Ovary (tissue), 9 donors: ENCODE results near the gene NFIA. TPM values are rescaled to one million over a fixed set of nuclear protein-coding genes. Genes with fewer than 3 reads are reported as not detected.

Experiments
- DNase-seq, 5 donors: peaks; one replicate each; pipeline ENCODE4 v3.0.0-alpha.2; 2019 to 2020
- H3K27ac ChIP-seq, 2 donors: fragments of 200-600 bp; one replicate each; pipeline versions ENCODE4 v1.5.1 to v1.8.0; 2019 to 2022
- H3K27me3 ChIP-seq: fragments of 200-600 bp; one replicate; pipeline ENCODE4 v1.8.0; 2022
- H3K36me3 ChIP-seq: fragments of 200-600 bp; sonication (generic); one replicate; pipeline ENCODE4 v1.5.1; 2019
- H3K4me1 ChIP-seq: one replicate; pipeline ENCODE4 v1.8.1; 2013; ENCODE audit warnings: mild to moderate bottlenecking, moderate library complexity; ENCODE audit not compliant: insufficient read depth
- H3K4me3 ChIP-seq: fragments of 200-600 bp; sonication (generic); one replicate; pipeline ENCODE4 v1.5.1; 2017
- H3K9me3 ChIP-seq, 2 donors: fragments of 200-600 bp in 1 of 2; sonication (generic) in 1 of 2; one replicate each; pipeline versions ENCODE4 v1.5.1 to v1.8.1; 2013 to 2019; ENCODE audit warnings: mild to moderate bottlenecking in 1 of 2, moderate library complexity in 1 of 2
- EP300 ChIP-seq: sonication (generic); formaldehyde crosslinking; IDR thresholded peaks from one replicate; pipeline ENCODE4 v1.6.1; 2017; ENCODE audit warnings: antibody characterized with exemption
- POLR2A ChIP-seq: fragments of 450-650 bp; IDR thresholded peaks from one replicate; pipeline ENCODE4 v1.6.1; 2017; ENCODE audit warnings: antibody characterized with exemption, mild to moderate bottlenecking, moderate library complexity
- WGBS, 3 donors: extraction: QIAGEN DNeasy Blood & Tissue Kit in 1 of 3; methylation state at CpG; one replicate each; pipeline versions ENCODE4 v1.1.5 to v1.1.7; 2013 to 2017; 5-methylcytosine and 5-hydroxymethylcytosine counted together
- intact Hi-C, 4 donors: fragments of 100-400 bp; cut with DNase I; formaldehyde crosslinking; loops; one replicate each; pipeline versions ENCODE4 v1.11.0 to v1.15.1; 2022 to 2023
- polyA plus RNA-seq, 2 donors: library from polyadenylated mRNA; stranded (reverse); fragments of 200-250 nt in 1 of 2; fragments of 350-450 nt in 1 of 2; fragmentation: Illumina TruSeq in 1 of 2; extraction: RNeasy Lipid Tissue Mini Kit (QIAGEN cat#74804) in 1 of 2; gene quantifications; one replicate each; pipeline ENCODE4 v1.2.3, GENCODE V29; 2013 to 2014
- total RNA-seq, 7 donors: library from RNA; depleted of rRNA in 2 of 7; stranded (reverse); fragments of >200 nt in 2 of 7; fragmentation: NEBNext Ultra II Directional in 3 of 7; extraction: Animal tissue kit (Norgen Biotek cat#: 25700) in 3 of 7; gene quantifications; one replicate each; pipeline versions ENCODE4 v1.1.0 to v1.2.4, GENCODE V29; 2016 to 2023
- TF ChIP-seq, protein P1 (sequence below), 3 donors: fragments of 450-650 bp in 2 of 3; fragments of 200-600 bp in 1 of 3; IDR thresholded peaks; one replicate each; pipeline versions ENCODE4 v1.5.1 to v1.8.0; 2016 to 2022; ENCODE audit warnings: antibody characterized with exemption in 3 of 3, mild to moderate bottlenecking in 1 of 3
- donor health status: DM: no; HTN: no; CAD: no; lungs with moderate emphysema.
- donor health status: DM: no; HTN: no; CAD: no.
- donor health status: Bipolar disorder and iron deficiency.
- donor health status: DM: yes; HTN: yes; CAD: no.
- donor health status: DM: no; HTN: no; CAD: no.
- donor health status: DM: yes; HTN: yes; CAD: no.

NFIA gene
- total and polyA plus RNA-seq, 9 donors: 11.8 to 115 (median 80.9) TPM

DNA sequence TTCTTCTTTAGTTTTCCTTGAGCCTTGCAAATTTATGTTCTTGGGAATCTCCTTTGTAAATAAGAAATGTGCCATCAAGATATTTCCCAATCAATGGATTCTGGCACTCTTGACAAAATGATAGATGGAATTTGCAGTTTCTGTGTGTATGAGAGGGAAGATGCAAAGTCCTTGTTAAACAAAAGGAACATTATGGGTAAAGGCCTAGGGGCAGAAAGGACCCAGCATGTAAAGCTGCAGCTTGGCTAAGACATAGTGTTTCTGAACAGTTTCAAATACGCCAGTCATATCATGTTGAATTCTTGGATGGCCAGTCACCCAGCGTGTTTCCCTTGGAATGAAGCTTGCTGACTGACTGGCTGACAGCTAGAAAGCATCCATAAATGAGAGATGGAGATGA is 210.8 kb downstream of the NFIA start:
- intact Hi-C loops: no loop called here
- Histone ChIP-seq H3K9me3 (no peaks in the 10 kb centered on the region), H3K4me3 (no peak overlapping the region), H3K4me1 (no peaks in the 10 kb centered on the region), H3K27me3 (no peaks in the 10 kb centered on the region), H3K27ac (no peak overlapping the region), H3K36me3 (no peaks in the 10 kb centered on the region)
- no peak for DNase-seq
- TF ChIP-seq, protein P1, sequence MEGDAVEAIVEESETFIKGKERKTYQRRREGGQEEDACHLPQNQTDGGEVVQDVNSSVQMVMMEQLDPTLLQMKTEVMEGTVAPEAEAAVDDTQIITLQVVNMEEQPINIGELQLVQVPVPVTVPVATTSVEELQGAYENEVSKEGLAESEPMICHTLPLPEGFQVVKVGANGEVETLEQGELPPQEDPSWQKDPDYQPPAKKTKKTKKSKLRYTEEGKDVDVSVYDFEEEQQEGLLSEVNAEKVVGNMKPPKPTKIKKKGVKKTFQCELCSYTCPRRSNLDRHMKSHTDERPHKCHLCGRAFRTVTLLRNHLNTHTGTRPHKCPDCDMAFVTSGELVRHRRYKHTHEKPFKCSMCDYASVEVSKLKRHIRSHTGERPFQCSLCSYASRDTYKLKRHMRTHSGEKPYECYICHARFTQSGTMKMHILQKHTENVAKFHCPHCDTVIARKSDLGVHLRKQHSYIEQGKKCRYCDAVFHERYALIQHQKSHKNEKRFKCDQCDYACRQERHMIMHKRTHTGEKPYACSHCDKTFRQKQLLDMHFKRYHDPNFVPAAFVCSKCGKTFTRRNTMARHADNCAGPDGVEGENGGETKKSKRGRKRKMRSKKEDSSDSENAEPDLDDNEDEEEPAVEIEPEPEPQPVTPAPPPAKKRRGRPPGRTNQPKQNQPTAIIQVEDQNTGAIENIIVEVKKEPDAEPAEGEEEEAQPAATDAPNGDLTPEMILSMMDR (IDR thresholded peaks at IDR 0.05): no peak
- TF ChIP-seq EP300 (no peak), POLR2A (no peak)
- WGBS, 3 donors: 88 to 94% (median 90%) methylated on average over 2 of the region's 2 CpGs

DNA sequence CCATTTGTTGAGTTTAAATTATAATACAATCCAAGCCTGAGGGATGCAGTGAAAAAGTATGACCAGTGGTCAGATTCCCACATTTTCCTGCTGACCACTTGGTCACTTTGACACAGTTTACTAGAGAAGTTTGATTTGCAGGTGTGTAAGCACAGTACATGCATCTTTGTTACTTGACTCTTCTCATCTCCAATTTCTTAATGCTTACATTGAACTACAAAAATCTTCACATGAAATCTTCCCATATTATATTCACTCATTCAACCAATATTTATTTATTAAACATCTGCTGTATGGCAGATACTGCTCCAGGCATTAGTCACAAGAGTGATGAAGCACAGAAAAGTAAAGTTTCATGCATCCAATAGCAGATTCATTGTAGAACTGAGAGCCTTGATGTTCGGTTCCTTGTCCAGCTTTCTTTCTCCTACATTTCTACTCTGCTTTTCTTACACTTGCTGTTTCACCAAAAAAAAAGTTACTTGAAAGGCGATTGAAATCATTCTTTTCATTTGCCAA is 211.7 kb downstream of the NFIA start:
- H3K4me3 ChIP-seq: no peak overlapping the region
- H3K27ac ChIP-seq: no peak overlapping the region
- no peaks in the 10 kb centered on the region for H3K4me1 ChIP-seq
- H3K9me3 ChIP-seq: no peaks in the 10 kb centered on the region
- intact Hi-C loops: no loop called here
- TF ChIP-seq POLR2A: no peak
- TF ChIP-seq EP300: no peak
- TF ChIP-seq, protein P1 (IDR thresholded peaks at IDR 0.05): no peak
- no peaks in the 10 kb centered on the region for H3K36me3 ChIP-seq
- 84 to 96% (median 90%) methylated on average over 2 of the region's 2 CpGs for WGBS, 3 donors
- no peaks in the 10 kb centered on the region for H3K27me3 ChIP-seq
- DNase-seq: no peak

DNA sequence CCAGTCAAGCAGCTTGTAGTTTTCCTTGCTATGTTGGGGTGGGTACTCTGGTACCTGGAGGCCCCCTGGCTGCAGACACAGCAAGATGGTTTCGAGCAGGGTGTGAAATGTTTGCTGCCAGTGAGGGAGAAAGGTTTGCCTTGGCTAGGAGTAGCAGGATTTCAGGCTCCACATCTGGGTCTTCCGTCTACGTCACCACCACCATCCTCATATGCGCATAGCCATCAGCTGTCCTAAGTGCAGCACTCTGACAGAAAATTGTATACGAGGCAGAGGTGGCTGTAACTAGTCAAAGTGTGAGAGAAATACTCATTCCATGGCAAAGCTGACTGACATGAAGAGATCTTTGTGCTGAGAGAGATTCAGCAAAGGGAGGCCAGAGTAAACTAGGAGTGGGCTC is 212.6 kb downstream of the NFIA start:
- H3K27me3 ChIP-seq: no peaks in the 10 kb centered on the region
- no peak for DNase-seq
- TF ChIP-seq, protein P1 (IDR thresholded peaks at IDR 0.05): no peak
- TF ChIP-seq POLR2A (no peak), EP300 (no peak)
- no peak overlapping the region for H3K27ac ChIP-seq
- WGBS, 3 donors: 97 to 99% (median 98%) methylated on average over 5 of the region's 5 CpGs
- H3K4me3 ChIP-seq: no peak overlapping the region
- intact Hi-C loops: no loop called here
- H3K36me3 ChIP-seq: no peaks in the 10 kb centered on the region
- no peaks in the 10 kb centered on the region for H3K4me1 ChIP-seq
- no peaks in the 10 kb centered on the region for H3K9me3 ChIP-seq

DNA sequence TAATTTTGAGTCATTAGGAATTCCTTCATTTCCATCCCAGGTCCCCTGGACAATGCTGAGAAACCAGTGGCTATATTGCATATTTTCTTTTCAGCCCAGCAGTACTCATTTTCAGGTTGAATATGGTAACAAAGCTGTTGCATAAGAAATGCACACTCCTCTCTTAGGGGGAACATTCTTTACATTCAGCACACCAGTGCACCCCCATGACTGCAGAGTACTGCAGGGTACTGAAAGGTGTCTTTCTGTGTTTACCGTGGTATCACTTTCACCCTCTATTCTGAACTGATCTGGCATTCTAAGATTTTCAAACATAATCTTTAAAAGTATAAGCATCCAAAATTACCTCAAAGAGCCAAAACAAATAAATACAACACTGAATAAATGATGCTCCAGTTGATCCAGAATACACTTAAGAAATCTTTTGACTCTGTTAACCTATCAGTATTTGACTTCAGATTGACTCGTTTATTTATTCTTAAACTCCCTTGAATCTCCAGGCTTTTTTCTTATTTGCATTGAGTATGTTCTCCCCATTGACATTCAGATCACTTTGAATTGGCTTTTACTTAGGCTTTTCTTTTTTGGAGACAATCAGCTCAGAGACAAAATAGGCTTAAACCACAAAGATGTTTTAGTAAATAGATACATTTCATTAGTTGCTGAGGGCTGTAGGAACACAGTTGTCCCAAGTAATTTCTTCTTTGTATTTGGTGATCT is 213.6 kb downstream of the NFIA start:
- TF ChIP-seq EP300 (no peak), POLR2A (no peak)
- TF ChIP-seq, protein P1 (IDR thresholded peaks at IDR 0.05): no peak
- Histone ChIP-seq H3K4me1 (no peaks in the 10 kb centered on the region), H3K36me3 (no peaks in the 10 kb centered on the region), H3K4me3 (no peak overlapping the region), H3K27me3 (no peaks in the 10 kb centered on the region), H3K9me3 (no peaks in the 10 kb centered on the region), H3K27ac (no peak overlapping the region)
- 63 to 73% (median 65%) methylated on average over 2 of the region's 2 CpGs for WGBS, 3 donors
- intact Hi-C loops: no loop called here
- DNase-seq: no peak
